ENCODE measurements around the gene SWI5. TPM values are rescaled to one million over a fixed set of nuclear protein-coding genes. Genes with fewer than 3 reads are reported as not detected.

Gene SWI5
- total RNA-seq, 4 donors from 2014 or later: 10.0 to 33.3 (median 25.2) TPM

DNA sequence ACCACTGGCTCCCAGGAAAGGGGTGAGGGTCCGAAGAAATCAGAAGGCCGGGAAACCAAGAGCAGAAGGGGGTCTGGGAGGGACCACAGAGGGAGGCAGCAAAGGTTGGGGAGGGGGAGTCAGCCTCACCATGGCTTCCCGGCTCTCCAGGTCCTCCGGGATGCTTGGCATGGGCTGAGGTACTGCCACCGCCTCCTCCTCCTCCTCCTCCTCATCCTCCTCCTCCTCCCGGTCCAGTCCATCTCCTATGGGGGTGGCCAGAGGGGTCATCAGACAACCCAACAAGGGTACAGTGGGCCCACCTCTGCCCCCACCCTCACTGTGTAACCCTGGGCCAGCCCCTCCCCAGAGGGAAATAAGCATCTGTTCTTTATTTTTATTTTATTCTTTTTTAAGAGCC lies 17.8 kb upstream of the SWI5 start:
- DNase-seq (ENCODE audit: low spot score) (no peak), ATAC-seq (ENCODE audit: low FRiP score) (no peak)
- no peak for TF ChIP-seq CTCF (IDR thresholded peaks at IDR 0.05)

DNA sequence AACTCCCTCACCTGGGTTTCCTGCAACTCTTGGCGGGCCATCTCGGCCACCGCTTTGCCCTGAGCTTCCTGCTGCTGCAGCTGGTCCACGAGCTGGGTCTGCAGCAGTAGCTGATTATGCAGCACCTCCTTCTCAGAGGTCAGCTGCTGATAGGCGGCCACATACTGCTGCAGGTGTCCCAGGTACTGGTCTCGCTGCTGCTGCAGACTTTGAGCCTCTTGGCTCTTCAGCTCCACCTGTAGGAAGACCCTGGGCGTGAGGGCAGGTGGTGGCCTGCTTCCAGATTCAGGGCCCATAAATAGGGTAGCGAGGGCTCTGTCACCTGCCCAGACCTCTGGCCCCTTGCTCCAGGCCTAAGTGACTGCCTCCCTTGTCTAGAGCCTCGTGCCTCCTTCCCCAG lies 16.9 kb upstream of the SWI5 start:
- no peak for TF ChIP-seq CTCF (IDR thresholded peaks at IDR 0.05)
- DNase-seq (ENCODE audit: low spot score) (no peak), ATAC-seq (ENCODE audit: low FRiP score) (no peak)

- no peak for ATAC-seq (ENCODE audit: low FRiP score)
- no peak for TF ChIP-seq CTCF (IDR thresholded peaks at IDR 0.05)
- no peak for DNase-seq (ENCODE audit: low spot score)
Measured at GRCh38 chr9:128260340-128260739, 15.7 kb upstream of the SWI5 start.

DNA sequence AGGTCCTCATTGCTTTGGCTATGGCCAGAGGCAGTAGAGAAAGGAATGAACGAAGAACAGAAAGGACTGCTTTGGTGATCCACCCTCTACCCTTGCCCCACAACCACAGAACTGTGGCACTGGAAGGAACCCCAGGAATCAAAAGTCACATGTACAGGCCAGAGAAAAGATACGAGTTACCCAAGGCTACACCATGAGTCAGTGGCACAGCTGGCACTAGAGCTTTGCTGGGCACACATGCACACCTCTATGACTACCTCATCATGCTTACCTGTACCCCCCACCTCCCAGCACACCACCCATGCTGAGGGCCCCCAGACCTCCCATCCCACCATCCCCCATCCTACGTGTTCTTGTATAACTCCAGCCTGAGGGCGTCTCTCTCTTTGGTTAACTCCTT lies 13.4 kb upstream of the SWI5 start:
- no peak for DNase-seq (ENCODE audit: low spot score)
- TF ChIP-seq CTCF (IDR thresholded peaks at IDR 0.05): no peak
- no peak for ATAC-seq (ENCODE audit: low FRiP score)

DNA sequence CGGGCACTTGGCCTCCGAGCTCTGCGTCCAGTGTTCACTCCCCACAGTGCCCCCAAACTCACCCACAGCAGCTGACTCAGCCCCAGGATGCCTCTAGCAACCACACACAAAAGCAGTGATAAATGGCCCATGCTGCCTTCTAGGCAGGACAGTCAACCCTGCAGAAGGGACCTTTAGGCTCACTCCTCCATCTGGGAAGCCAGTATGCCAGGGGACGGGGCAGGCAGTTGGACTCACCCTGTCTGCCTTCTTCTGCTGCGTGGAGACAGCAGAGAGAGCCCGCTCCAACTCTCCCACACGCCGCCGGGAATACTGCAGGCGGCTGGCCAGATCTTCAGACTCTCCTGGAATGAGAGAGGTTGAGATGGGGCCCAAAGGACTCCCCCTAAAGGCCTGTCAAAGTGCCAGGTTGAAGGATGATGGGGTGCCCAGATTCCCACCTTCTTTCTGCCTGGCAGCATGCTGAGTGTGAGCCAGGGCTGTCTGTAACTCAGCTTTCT lies 10.7 kb upstream of the SWI5 start:
- DNase-seq (ENCODE audit: low spot score) (no peak), ATAC-seq (ENCODE audit: low FRiP score) (peak; percentile 53)
- TF ChIP-seq CTCF (IDR thresholded peaks at IDR 0.05): no peak

DNA sequence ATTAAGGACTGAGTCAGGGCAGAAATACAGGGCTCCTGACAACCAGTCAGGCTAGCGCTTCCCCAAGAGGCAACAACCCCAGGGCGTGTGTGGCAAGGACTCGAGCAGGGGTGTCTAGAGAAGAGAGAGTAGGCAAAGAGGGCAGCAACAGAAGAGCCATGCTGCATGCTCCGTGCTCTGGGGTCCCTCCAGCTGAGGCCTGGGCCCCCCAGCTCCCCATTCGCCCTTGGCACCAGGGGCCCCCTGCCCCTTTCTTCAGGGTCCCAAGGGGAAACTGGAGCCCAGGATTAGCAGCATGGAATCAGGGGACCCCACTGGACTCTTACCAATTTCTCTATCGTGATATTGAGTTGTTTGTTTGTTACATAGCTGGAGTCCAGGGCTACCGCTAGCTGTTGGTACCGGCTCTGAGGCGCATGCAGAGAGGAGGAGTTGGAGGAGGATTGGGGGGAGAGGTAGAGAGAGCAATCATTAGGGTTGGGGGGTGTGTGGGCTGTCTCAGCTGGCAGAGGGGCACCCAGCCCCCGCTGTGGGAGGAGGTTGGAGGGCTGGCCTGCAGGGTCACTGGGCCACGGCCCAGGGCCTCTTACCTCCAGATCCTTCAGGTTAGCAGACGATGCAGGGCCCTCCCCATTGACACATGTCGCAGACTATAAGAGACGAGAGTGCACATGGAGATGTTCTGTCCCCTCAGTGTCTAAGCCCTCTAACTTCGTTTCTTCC lies 9.0 kb upstream of the SWI5 start:
- ATAC-seq (ENCODE audit: low FRiP score) (no peak), DNase-seq (ENCODE audit: low spot score) (no peak)
- TF ChIP-seq CTCF (IDR thresholded peaks at IDR 0.05): no peak

DNA sequence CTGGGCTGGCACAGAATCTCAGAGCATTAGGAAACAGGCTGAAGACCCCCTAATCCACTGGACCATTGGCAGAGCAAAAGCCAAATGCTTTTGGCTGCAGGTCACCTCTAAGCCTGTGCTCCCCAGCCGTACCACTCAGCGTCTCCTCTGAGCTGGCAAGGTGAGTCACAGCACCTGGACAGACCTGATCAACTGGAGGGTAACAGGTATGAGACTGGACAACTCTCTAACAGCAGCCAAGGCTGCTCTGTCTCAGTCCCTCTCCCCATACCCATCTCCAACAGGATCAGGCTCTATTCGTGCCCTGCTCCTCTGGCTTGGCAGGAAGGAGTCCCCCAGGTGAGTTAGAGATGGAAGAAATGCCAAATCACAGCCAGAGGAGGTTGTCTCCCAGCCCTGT lies 5.0 kb upstream of the SWI5 start:
- no peak for DNase-seq (ENCODE audit: low spot score)
- TF ChIP-seq CTCF (IDR thresholded peaks at IDR 0.05): no peak
- ATAC-seq (ENCODE audit: low FRiP score): no peak
